AG09319 (cell line): Measurements from ENCODE around the gene ZCCHC10.

Experiments used
- DNase-seq: peaks from one replicate; pipeline ENCODE4 v3.0.0-alpha.2; 2010; ENCODE audit warnings: low read depth; ENCODE audit errors: extremely low read depth
- CTCF ChIP-seq: IDR thresholded peaks from 2 replicates; pipeline ENCODE4 v1.5.1; 2011; ENCODE audit warnings: low read depth, mild to moderate bottlenecking, inconsistent platforms, low read length, moderate library complexity

The ZCCHC10 gene

GRCh38 chr5:133025804-133026663, at the start of gene ZCCHC10:
Gene ZCCHC10 (minus strand): TSS chr5:133026549. CDS start chr5:133026537, 12 bp downstream.
- no peak for TF ChIP-seq CTCF
- peak; percentile 75 for DNase-seq

- DNase-seq = no peak
- no peak for TF ChIP-seq CTCF
These were observed 49.5 kb upstream of the ZCCHC10 start for GRCh38 chr5:133075572-133076536.

GRCh38 chr5:133072021-133072420, 45.7 kb upstream of the ZCCHC10 start:
- no peak for TF ChIP-seq CTCF
- DNase-seq = no peak

- TF ChIP-seq CTCF = no peak
- DNase-seq = no peak
These were observed 39.7 kb upstream of the ZCCHC10 start for GRCh38 chr5:133066045-133066444.

- DNase-seq = no peak
- no peak for TF ChIP-seq CTCF
These were observed 39.1 kb upstream of the ZCCHC10 start for GRCh38 chr5:133065471-133065870.

- no peak for DNase-seq
- no peak for TF ChIP-seq CTCF
These were observed 37.6 kb upstream of the ZCCHC10 start for GRCh38 chr5:133063965-133064364.
